GM20000 (cell line): ENCODE results near the gene VSIG10L.

Experiments
- DNase-seq: peaks from one replicate; pipeline ENCODE4 v3.0.0; 2012; ENCODE audit warnings: low spot score
- TF ChIP-seq, protein P1 (sequence below): IDR thresholded peaks from 2 replicates; pipeline ENCODE4 v1.5.1; 2012; ENCODE audit warnings: mild to moderate bottlenecking, control low read depth; ENCODE audit errors: extremely low read depth, missing control alignments

VSIG10L gene

DNA sequence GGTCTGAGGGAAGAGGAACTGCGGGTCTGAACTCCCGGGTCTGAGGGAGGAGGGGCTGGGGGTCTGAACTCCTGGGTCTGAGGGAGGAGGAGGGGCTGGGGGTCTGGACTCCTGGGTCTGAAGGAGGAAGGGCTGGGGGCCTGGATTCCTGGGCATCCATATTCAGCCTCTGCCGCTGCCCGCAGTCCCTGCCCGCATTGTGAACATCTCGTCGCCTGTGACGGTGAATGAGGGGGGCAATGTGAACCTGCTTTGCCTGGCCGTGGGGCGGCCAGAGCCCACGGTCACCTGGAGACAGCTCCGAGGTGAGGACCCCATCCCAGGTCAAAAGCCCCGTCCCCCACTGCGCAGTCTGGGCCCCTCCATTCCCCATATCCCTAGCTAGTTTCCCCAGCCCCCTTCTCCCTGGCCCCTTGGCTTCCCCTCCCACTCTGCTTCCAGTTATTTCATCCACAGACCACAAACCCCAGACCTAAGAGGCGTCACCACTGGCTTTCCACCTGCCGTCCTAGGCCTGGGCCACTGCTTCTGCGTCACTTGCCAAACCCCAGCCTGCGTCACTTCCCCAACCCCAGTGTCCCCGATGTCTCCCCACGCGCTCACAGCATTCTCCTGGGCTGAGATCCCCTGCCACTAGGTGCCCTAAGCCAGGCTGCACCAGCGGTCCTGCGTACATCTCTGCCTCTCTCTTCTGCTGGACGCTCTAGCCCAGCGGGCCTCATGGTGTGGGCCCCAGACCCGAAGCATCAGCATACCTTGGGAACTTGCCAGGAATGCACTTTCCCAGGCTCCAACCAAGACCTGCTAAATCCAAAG is 16.6 kb downstream of the VSIG10L start:
- TF ChIP-seq, protein P1, sequence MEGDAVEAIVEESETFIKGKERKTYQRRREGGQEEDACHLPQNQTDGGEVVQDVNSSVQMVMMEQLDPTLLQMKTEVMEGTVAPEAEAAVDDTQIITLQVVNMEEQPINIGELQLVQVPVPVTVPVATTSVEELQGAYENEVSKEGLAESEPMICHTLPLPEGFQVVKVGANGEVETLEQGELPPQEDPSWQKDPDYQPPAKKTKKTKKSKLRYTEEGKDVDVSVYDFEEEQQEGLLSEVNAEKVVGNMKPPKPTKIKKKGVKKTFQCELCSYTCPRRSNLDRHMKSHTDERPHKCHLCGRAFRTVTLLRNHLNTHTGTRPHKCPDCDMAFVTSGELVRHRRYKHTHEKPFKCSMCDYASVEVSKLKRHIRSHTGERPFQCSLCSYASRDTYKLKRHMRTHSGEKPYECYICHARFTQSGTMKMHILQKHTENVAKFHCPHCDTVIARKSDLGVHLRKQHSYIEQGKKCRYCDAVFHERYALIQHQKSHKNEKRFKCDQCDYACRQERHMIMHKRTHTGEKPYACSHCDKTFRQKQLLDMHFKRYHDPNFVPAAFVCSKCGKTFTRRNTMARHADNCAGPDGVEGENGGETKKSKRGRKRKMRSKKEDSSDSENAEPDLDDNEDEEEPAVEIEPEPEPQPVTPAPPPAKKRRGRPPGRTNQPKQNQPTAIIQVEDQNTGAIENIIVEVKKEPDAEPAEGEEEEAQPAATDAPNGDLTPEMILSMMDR: no peak
- no peak for DNase-seq

DNA sequence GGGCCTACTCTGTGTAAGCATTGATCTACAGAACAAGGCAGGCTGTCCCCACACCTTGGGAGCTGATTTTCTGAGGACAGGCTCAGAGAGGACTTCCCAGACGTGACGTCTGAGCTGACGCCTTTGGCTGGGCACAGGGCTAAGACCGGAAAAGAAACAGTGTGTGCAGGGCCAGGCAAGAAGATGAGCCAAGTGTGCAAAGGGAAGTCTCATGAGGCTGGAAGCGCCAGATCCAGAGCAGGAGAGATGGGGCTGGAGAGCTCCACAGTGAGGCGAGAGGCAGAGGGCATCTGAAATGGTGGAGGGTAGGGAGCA is 17.8 kb downstream of the VSIG10L start:
- TF ChIP-seq, protein P1: no peak
- DNase-seq: no peak

- TF ChIP-seq, protein P1: no peak
- DNase-seq: no peak
These were observed 18.3 kb downstream of the VSIG10L start for GRCh38 chr19:51323481-51324166.

GRCh38 chr19:51321799-51322198 is 20.1 kb downstream of the VSIG10L start:
- DNase-seq: no peak
- TF ChIP-seq, protein P1: no peak

DNA sequence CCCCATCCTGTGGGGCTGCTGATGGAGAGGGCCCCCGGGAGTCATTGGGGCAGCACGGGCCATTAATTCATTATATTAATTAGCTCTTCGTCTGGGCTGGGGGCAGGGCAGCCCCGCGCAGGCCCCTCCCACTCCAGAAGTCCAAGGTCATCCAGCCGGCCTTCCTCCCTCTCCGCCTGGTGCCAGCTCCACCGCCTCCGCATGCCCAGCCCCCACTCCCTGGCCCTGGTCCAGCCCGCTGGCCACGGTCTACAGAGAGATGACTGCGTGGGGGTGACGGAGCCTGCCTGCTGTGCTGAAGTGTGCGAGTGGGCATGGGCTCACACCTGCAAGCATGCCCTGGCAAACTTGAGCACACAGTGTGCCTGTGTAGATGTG is 21.7 kb downstream of the VSIG10L start:
- no peak for DNase-seq
- TF ChIP-seq, protein P1: no peak

DNA sequence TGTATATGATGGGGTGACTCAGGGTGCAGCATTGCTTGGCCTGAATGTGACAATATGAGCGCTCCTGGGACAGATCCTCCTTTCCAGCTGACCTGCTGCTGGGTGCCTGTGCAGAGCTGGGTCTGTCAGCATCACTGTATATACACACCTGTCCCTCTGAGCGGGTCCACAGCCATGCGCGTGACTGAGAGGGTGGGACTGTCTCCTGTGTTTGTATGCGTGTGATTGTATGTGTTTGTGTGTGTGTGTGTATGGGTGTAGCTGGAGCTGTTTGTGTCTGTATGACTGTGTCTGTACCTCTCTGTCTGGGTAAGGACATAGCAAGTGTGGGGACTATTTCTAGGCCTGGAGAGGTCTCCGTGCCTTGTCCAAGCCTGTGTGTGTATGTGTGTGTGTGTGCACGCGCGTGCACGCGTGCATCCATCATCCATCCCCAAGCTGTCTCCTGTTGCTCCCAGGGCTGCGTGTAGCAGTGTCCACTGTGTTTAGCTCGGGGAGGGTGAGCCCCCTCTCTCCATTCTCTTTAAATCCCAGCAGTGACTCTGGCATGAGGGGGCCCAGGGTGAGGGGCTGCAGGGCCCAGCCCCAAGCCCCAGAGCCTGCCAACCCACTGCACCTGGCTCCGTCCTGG is 22.2 kb downstream of the VSIG10L start:
- no peak for DNase-seq
- TF ChIP-seq, protein P1: no peak
